Gastroesophageal sphincter (tissue), 4 donors: ENCODE measurements around the gene PADI2. TPM values are rescaled to one million over a fixed set of nuclear protein-coding genes. Genes with fewer than 3 reads are reported as not detected.

Source experiments
- ATAC-seq: fragments of 150-250 bp; one replicate; pipeline ENCODE4 v1.9.1; 2016; ENCODE audit warnings: mild to moderate bottlenecking, moderate library complexity
- H3K27ac ChIP-seq, 4 donors: fragments of 200-600 bp; sonication (generic) in 3 of 4; 1 replicate in 3 of 4; 2 replicates in 1 of 4; pipeline ENCODE4 v1.5.1; 2016 to 2019
- H3K27me3 ChIP-seq: fragments of 200-600 bp; sonication (generic); one replicate; pipeline ENCODE4 v1.5.1; 2019
- H3K36me3 ChIP-seq, 2 donors: fragments of 200-600 bp; sonication (generic); one replicate each; pipeline ENCODE4 v1.5.1; 2019; ENCODE audit warnings: control low read depth in 1 of 2
- H3K4me1 ChIP-seq, 3 donors: fragments of 200-600 bp; sonication (generic); 1 replicate in 2 of 3; 2 replicates in 1 of 3; pipeline ENCODE4 v1.5.1; 2016 to 2019; ENCODE audit warnings: control low read depth in 2 of 3
- H3K4me3 ChIP-seq, 2 donors: fragments of 200-600 bp; sonication (generic); one replicate each; pipeline ENCODE4 v1.5.1; 2019; ENCODE audit warnings: mild to moderate bottlenecking in 1 of 2, moderate library complexity in 1 of 2
- H3K9me3 ChIP-seq, 3 donors: fragments of 200-600 bp; sonication (generic); one replicate each; pipeline ENCODE4 v1.5.1; 2017 to 2019; ENCODE audit warnings: control low read depth in 2 of 3
- CTCF ChIP-seq, 4 experiments: fragments of 200-600 bp in 2 of 4; fragments of 450-650 bp in 2 of 4; sonication (generic) in 1 of 4; IDR thresholded peaks; one replicate each; pipeline ENCODE4 v1.5.1; 2017 to 2019; ENCODE audit warnings: antibody characterized with exemption in 4 of 4, mild to moderate bottlenecking in 2 of 4, moderate library complexity in 2 of 4
- EP300 ChIP-seq: sonication (generic); formaldehyde crosslinking; IDR thresholded peaks from one replicate; pipeline ENCODE4 v1.6.1; 2017; ENCODE audit warnings: antibody characterized with exemption, mild to moderate bottlenecking
- POLR2A ChIP-seq, 2 donors: fragments of 450-650 bp; IDR thresholded peaks; one replicate each; pipeline ENCODE4 v1.6.1; 2017; ENCODE audit warnings: antibody characterized with exemption in 2 of 2, mild to moderate bottlenecking in 2 of 2, moderate library complexity in 1 of 2
- POLR2AphosphoS5 ChIP-seq: sonication (generic); formaldehyde crosslinking; IDR thresholded peaks from one replicate; pipeline ENCODE4 v1.6.1; 2017; ENCODE audit warnings: antibody characterized with exemption
- WGBS, 2 donors: methylation state at CpG; one replicate each; pipeline ENCODE4 v1.1.5; 2018; ENCODE audit warnings: low coverage in 1 of 2; 5-methylcytosine and 5-hydroxymethylcytosine counted together
- total RNA-seq, 4 donors: library from RNA; depleted of rRNA; stranded (reverse); fragments of >200 nt; gene quantifications; one replicate each; pipeline ENCODE4 v1.1.0, GENCODE V29; 2016

The PADI2 gene
- total RNA-seq, 4 donors from 2014 or later, result 0.12 to 1.9 (median 0.58) TPM

- WGBS, 2 donors, result 70 to 80% methylated on average over 1 of the region's 1 CpG
These were observed 46.6 kb upstream of the PADI2 start for GRCh38 chr1:17165823-17166222.

GRCh38 chr1:17163789-17164666, 44.8 kb upstream of the PADI2 start:
- Histone ChIP-seq H3K4me1 (no peaks in the 10 kb centered on the region), H3K27me3 (peaks cover 52% of the 10 kb centered on the region)
- TF ChIP-seq CTCF (IDR thresholded peaks at IDR 0.05) (no peak), EP300 (no peak), POLR2A (IDR thresholded peaks at IDR 0.05) (no peak), POLR2AphosphoS5 (no peak)

More at GRCh38 chr1:17165823-17166222, 46.6 kb upstream of the PADI2 start:
- peaks cover 52% of the 10 kb centered on the region for H3K27me3 ChIP-seq
- H3K4me1 ChIP-seq, result no peaks in the 10 kb centered on the region
- H3K36me3 ChIP-seq, result no peaks in the 10 kb centered on the region
- TF ChIP-seq POLR2AphosphoS5, result no peak
- no peak for TF ChIP-seq EP300
- H3K27ac ChIP-seq, result no peak overlapping the region
- no peak overlapping the region for H3K4me3 ChIP-seq
- ATAC-seq, result no peak
- no peaks in the 10 kb centered on the region for H3K9me3 ChIP-seq

GRCh38 chr1:17163371-17163770, 44.1 kb upstream of the PADI2 start:
- 83 to 91% methylated on average over 1 to 4 of the region's 7 CpGs for WGBS, 2 donors

More at GRCh38 chr1:17163789-17164666, 44.8 kb upstream of the PADI2 start:
- no peaks in the 10 kb centered on the region for H3K36me3 ChIP-seq
- H3K27ac ChIP-seq, result no peak overlapping the region
- WGBS, 2 donors, result 62 to 78% methylated on average over 10 to 12 of the region's 16 CpGs
- no peak overlapping the region for H3K4me3 ChIP-seq
- no peak for ATAC-seq
- no peaks in the 10 kb centered on the region for H3K9me3 ChIP-seq

GRCh38 chr1:17162941-17163340, 43.7 kb upstream of the PADI2 start:
- TF ChIP-seq POLR2AphosphoS5, result no peak
- TF ChIP-seq CTCF (IDR thresholded peaks at IDR 0.05), result no peak
- no peak for TF ChIP-seq POLR2A (IDR thresholded peaks at IDR 0.05)
- no peak for TF ChIP-seq EP300
- no peak overlapping the region for H3K4me3 ChIP-seq
- H3K27ac ChIP-seq, result no peak overlapping the region
- H3K36me3 ChIP-seq, result no peaks in the 10 kb centered on the region
- H3K4me1 ChIP-seq, result no peaks in the 10 kb centered on the region
- ATAC-seq, result no peak
- no peaks in the 10 kb centered on the region for H3K9me3 ChIP-seq
- 75% methylated on average over 1 of the region's 7 CpGs; no CpG with 5 or more reads in 1 of the 2 donors for WGBS, 2 donors
- H3K27me3 ChIP-seq, result peaks cover 54% of the 10 kb centered on the region

More at GRCh38 chr1:17163371-17163770, 44.1 kb upstream of the PADI2 start:
- no peak for ATAC-seq
- Histone ChIP-seq H3K27me3 (peaks cover 58% of the 10 kb centered on the region), H3K36me3 (no peaks in the 10 kb centered on the region), H3K4me3 (no peak overlapping the region), H3K4me1 (no peaks in the 10 kb centered on the region), H3K9me3 (no peaks in the 10 kb centered on the region), H3K27ac (no peak overlapping the region)
- TF ChIP-seq EP300 (no peak), POLR2A (IDR thresholded peaks at IDR 0.05) (no peak), CTCF (IDR thresholded peaks at IDR 0.05) (no peak), POLR2AphosphoS5 (no peak)

- no peak for ATAC-seq
- Histone ChIP-seq H3K9me3 (peaks cover 0 to 2% (median 0%) of the 10 kb centered on the region in 3 donors), H3K27me3 (peaks cover 46% of the 10 kb centered on the region), H3K4me1 (no peaks in the 10 kb centered on the region), H3K27ac (no peak overlapping the region), H3K4me3 (no peak overlapping the region), H3K36me3 (no peaks in the 10 kb centered on the region)
- TF ChIP-seq POLR2AphosphoS5, result no peak
- TF ChIP-seq EP300, result no peak
- no peak for TF ChIP-seq POLR2A (IDR thresholded peaks at IDR 0.05)
- no peak for TF ChIP-seq CTCF (IDR thresholded peaks at IDR 0.05)
- WGBS, 2 donors, result 78 to 87% methylated on average over 8 to 10 of the region's 20 CpGs
These were observed 42.9 kb upstream of the PADI2 start for GRCh38 chr1:17161926-17162800.
